Urinary bladder (tissue), 4 donors: Measurements from ENCODE around the gene ZXDC. TPM values are rescaled to one million over a fixed set of nuclear protein-coding genes. Genes with fewer than 3 reads are reported as not detected.

Source experiments
- DNase-seq: peaks from one replicate; pipeline ENCODE4 v3.0.0-alpha.2; 2015; ENCODE audit errors: extremely low spot score
- H3K27ac ChIP-seq: one replicate; pipeline ENCODE4 v1.5.1; 2013; ENCODE audit warnings: low read depth, mild to moderate bottlenecking, moderate library complexity
- H3K36me3 ChIP-seq: one replicate; pipeline ENCODE4 v1.6.1; 2013; ENCODE audit warnings: mild to moderate bottlenecking, moderate library complexity; ENCODE audit not compliant: insufficient read depth
- H3K4me1 ChIP-seq: one replicate; pipeline ENCODE4 v1.6.1; 2013; ENCODE audit warnings: mild to moderate bottlenecking, moderate library complexity; ENCODE audit not compliant: insufficient read depth
- H3K4me3 ChIP-seq: one replicate; pipeline ENCODE4 v1.5.1; 2013; ENCODE audit warnings: low read depth, low read length
- WGBS: extraction: QIAGEN DNeasy Blood & Tissue Kit; methylation state at CpG from one replicate; pipeline ENCODE4 v1.1.7; 2013; 5-methylcytosine and 5-hydroxymethylcytosine counted together
- polyA plus RNA-seq: library from polyadenylated mRNA; stranded (reverse); fragments of 200-250 nt; gene quantifications from one replicate; pipeline ENCODE4 v1.2.3, GENCODE V29; 2013
- total RNA-seq: library from RNA; depleted of rRNA; stranded (reverse); fragments of >200 nt; gene quantifications from one replicate; pipeline ENCODE4 v1.2.3, GENCODE V29; 2014
- donor health status: healthy with polysubstance abuse.
- donor health status: healthy.

ZXDC gene
- total and polyA plus RNA-seq, 2 donors = 16.4 to 26.2 TPM

DNA sequence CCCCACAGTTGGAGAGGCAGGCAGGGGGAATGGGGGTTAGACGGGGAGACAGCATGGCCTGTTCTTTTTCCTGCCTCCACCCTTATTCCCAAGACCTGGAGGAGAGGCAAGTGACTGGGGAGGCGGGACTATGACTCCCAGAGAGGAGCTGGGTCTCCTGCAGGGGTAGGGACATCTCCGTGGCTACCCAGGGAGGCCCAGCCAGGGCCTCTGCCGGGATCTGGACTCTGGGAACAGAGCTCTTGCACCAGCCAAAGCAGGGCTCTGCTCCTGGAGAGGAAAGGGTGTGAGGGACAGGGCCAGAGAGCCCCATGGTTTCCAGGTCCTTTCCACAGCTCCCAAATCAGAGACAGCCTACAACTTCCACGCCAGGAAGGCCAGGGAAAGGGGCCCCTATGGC is 58.2 kb downstream of the ZXDC start:
- Histone ChIP-seq H3K4me3 (no peak overlapping the region), H3K36me3 (no peaks in the 10 kb centered on the region), H3K27ac (no peak overlapping the region), H3K4me1 (no peaks in the 10 kb centered on the region)
- DNase-seq = no peak
- WGBS = 43% methylated on average over 5 of the region's 5 CpGs

DNA sequence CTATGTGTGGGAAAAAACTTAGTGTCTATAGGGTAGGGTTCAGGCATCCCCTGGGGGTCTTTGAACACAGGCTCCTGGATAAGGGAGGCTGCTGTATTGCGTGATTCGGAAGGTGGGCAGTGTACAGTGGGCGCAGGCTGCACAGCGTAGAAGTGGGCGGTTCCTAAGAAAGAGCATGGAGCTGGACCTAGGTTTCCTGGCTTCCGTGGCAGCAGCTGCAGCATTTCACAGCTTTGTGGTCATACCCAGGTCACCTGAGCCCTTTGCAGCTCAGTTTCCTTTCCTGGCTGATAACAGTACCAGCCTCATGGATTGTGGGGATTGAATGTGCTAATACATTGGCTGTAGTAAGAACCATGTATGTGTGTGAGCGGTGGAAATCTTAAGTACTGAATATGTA is 58.7 kb downstream of the ZXDC start:
- no peak for DNase-seq
- Histone ChIP-seq H3K4me1 (no peaks in the 10 kb centered on the region), H3K36me3 (no peaks in the 10 kb centered on the region), H3K4me3 (no peak overlapping the region), H3K27ac (no peak overlapping the region)
- WGBS = 81% methylated on average over 7 of the region's 7 CpGs

DNA sequence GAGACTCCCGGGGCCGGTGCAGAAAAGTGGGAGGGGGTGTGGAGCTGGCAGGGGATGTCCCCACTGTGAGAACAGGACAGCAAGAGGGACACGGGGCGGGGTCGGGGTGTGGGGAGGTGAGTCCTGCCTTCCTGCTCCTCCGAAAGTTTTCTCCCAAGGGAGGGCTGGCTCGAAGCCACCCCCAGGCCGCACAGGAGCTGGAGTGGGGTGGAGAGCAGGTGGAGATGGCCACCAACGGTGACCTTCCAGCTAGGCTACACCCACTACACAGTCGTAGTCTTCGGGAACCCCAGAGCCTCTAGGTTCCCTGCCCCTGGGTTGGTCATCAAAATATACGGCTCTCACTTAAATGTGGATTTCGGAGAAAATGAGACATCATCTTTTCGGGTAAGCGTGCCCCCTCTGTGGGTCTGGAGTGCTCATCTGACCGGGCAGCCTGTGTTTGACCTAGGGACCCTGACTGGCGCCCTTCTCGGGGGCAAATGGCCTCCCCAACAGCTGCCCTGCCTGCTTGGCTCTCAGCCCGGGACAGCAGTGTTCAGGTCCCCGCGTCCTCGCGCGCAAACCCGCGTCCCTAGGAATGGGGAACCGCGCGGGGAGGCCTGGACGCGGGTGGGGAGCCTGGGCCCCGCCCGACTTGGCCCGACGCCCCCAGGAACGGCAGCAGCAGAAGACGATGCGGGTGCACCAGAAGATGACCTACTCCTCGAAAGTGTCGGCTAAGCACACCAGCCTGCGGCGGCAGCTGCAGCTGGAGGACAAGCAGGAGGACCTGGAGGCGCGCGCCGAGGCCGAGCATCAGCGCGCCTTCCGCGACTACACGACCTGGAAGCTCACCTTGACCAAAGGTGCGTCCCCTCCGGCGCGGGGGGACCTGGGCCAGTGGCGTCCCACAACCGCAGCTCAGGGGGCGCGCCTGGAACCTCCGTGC is 59.8 kb downstream of the ZXDC start:
- Histone ChIP-seq H3K36me3 (no peaks in the 10 kb centered on the region), H3K4me1 (no peaks in the 10 kb centered on the region), H3K4me3 (no peak overlapping the region), H3K27ac (no peak overlapping the region)
- WGBS = 53% methylated on average over 61 of the region's 61 CpGs
- no peak for DNase-seq

DNA sequence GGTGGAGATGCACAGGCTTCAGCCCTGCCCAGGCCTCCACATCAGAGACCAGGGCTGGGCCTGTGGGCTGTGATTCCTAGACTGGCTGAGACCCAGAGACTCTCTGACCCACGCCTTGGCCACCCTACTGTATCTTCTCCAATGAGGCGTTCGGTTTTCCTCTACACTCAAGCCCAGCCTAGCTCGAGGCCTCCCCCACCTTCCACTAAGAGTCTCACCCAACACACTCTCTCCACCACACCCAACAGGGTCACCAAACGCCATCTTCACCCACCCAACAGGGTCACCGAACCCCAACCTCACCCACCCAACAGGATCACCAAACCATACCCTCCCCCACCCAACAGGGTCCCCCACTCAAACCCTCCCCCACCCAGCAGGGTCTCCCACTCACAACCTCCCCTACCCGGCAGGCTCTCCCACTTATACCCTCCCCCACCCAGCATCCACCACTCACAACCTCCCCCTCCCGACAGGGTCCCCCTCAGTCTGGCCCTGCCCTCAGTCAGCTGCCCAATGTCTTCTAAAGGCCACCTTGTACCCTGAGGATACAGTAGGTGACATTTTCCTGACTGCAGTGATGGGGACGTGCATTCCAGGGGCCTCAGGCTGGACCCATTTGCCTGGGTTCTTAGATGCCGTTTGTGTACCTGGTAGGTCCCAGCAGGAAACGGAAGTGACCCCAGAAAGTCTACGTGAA is 60.6 kb downstream of the ZXDC start:
- no peak for DNase-seq
- Histone ChIP-seq H3K36me3 (no peaks in the 10 kb centered on the region), H3K4me1 (no peaks in the 10 kb centered on the region), H3K27ac (no peak overlapping the region), H3K4me3 (no peak overlapping the region)
- WGBS = 86% methylated on average over 12 of the region's 12 CpGs

DNA sequence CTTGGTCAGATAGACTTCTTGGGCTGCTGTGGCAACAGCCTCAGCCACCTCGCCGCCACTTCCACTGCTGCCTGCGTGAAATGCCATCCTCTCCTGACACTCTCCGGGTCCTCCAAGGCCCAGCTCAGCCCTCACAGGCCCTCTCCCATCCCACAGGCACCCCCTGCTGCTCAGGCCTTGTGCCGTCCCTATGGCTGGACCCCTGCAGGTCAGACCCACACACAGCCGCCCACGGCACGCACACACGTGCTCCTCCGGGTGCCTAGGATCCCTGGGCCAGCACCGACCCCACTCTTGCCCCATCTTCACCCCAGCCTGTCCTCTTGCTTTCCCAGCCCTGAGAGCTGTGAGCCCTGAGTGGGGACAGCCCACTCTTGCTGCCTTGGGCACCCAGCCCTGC is 61.3 kb downstream of the ZXDC start:
- H3K27ac ChIP-seq = no peak overlapping the region
- no peaks in the 10 kb centered on the region for H3K36me3 ChIP-seq
- 89% methylated on average over 11 of the region's 11 CpGs for WGBS
- no peaks in the 10 kb centered on the region for H3K4me1 ChIP-seq
- H3K4me3 ChIP-seq = no peak overlapping the region
- DNase-seq = no peak

DNA sequence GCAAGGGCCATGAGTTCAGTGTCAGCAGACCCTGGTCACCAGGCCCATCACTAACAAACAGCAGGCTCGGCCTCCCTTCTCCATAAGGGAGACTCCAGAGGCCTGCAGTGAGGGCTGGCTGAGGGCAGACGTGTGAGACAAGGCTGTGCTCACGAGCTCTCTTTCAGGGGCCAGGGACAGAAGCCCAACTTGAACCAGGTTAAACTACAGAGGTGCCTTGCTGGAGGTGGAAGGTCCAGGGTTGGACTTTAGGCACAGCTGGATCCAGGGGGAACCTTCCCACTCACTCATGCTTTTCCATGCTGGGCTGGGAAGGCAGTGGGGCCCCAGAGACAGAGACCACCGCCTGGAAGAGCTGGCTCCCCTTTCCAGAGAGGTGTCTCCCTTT is 62.0 kb downstream of the ZXDC start:
- no peaks in the 10 kb centered on the region for H3K4me1 ChIP-seq
- no peak overlapping the region for H3K4me3 ChIP-seq
- no peak for DNase-seq
- 75% methylated on average over 4 of the region's 4 CpGs for WGBS
- no peaks in the 10 kb centered on the region for H3K36me3 ChIP-seq
- H3K27ac ChIP-seq = no peak overlapping the region

DNA sequence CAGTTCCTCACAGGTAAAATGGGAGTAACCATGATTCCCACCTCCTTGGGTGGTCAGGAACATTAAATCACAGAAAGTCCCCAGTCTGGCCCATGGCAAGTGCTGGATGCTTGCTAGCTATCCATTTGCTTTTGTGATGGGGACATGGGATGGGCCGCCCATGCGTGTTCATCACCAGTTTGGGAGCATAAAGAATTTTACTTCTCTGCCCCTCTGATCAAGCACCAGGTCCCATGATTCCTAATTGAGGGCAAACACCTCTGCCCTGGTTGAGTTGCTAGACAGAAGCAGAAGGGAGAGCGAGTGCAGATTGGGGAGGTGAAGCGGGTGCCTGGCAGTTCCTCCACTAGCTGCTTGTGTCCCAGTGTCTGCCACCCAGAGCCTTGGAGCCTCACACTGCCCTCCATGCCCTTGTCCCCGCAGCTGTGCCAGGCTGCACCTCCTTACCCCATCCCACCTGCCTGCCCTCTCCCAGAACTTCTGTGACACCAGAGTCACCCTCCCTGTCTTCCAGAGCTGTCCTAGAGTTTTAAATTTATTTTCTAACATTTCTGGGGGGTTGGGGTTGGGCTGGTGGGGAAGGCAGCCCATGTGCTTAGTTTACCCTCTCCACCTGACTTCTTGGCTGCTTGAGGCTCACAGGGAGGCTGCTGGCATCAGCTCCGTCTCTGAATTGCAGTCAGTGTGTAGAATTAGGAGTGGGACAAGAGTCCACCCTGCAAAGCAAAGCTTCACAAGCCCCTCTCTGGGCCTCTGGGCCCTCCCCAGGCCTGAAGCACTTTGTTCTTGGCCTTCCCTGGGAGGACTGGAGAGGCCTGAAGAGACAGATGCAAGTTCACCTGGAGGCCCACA is 62.6 kb downstream of the ZXDC start:
- H3K36me3 ChIP-seq = no peaks in the 10 kb centered on the region
- H3K27ac ChIP-seq = no peak overlapping the region
- no peak overlapping the region for H3K4me3 ChIP-seq
- no peaks in the 10 kb centered on the region for H3K4me1 ChIP-seq
- WGBS = 93% methylated on average over 6 of the region's 6 CpGs
- no peak for DNase-seq

DNA sequence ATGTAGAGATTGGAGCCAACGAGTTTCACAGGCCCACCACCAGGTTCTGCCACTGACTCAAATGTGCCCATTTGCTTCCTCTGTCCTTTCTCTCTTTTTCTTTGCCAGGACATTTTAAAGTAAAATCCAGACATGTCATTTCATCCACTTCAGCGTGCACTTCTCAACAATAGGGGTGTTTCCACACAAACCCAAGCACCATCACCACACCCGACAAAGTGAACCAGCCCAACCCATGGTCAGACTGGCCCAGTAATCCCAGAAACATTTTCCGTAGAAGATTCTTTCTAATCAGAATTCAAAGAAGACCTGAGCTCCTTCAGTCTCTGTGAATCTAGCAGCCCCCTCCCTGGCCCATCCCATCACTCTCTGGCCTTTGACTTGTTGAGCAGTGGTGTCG is 67.6 kb downstream of the ZXDC start:
- H3K36me3 ChIP-seq = no peaks in the 10 kb centered on the region
- H3K27ac ChIP-seq = no peak overlapping the region
- no peak overlapping the region for H3K4me3 ChIP-seq
- H3K4me1 ChIP-seq = no peaks in the 10 kb centered on the region
- 81% methylated on average over 5 of the region's 5 CpGs for WGBS
- DNase-seq = no peak

DNA sequence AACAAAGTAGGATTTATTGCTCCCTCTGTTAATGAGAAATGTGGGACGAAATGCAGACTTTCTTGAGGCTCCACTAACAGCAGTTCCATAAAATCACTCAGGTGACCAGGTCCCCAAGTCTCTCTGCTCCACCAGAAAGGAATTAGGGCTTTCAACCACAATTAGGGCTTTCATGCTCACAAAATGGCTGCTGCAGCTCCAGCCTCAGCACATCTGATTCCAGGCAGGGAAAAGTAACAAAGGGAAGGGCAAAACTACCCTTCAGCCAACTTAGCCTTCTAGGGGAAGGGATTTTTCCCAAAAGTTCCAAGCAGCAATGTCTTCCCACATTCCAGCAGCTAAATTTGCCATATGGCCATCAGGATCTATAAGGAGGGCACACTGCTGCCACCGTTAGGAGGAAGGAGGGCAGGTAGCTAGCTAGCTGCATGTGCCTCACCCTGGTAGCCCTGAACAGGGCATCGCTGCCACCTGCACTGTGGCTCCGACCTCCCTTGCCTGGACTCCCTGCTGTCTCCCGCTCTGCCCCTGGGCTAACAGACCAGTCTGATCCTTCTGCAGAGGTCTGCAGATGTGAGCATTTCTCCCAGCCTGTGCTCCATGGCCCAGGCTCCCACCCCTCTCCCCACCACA is 68.2 kb downstream of the ZXDC start:
- Histone ChIP-seq H3K4me1 (no peaks in the 10 kb centered on the region), H3K27ac (no peak overlapping the region), H3K36me3 (no peaks in the 10 kb centered on the region), H3K4me3 (no peak overlapping the region)
- no peak for DNase-seq
- WGBS = 80% methylated on average over 5 of the region's 5 CpGs

DNA sequence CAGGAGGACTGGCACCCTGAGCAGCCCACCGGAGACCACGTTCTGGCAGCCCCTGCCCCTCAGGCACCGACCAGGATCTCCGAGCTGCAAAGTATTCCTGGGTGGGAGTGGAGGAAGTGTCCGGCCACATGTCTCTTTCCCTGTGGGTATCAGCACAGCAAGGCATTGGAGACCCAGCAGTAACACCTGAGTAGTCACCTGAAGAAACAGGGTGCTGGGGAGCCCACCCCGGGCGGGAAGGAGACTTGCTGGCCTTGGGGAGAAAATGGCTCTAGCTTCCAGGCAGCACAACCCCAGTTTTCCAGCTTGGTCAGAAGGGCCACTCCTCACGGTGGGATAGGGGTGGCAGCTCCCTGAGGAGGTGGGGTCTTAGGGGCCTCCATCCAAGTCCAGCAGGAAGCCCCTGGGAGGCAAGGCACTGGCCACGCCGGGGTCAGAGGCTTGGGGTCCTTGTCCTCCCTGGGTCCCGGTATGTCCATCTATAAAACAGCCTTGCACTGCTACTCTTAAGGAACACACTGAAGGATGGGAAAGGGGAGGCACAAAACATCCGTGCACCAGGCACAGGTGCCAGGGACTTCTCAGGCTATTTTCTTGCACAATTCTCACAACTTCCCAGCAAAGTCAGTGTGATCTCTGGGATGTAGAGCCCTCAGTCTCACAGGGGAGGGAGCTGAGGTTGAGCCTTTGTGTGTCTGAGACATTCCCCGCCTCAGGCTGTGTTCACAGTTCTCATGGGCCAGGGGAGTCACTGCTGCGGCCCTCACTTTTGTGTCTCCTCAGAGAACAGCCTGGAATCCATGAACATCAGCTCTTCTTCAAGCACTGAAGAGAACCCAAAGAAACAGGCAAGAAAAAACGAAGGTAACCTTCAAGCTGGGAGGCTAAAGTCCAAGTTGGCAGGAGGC is 69.0 kb downstream of the ZXDC start:
- Histone ChIP-seq H3K36me3 (no peaks in the 10 kb centered on the region), H3K4me1 (no peaks in the 10 kb centered on the region), H3K27ac (no peak overlapping the region), H3K4me3 (no peak overlapping the region)
- WGBS = 82% methylated on average over 15 of the region's 15 CpGs
- no peak for DNase-seq

DNA sequence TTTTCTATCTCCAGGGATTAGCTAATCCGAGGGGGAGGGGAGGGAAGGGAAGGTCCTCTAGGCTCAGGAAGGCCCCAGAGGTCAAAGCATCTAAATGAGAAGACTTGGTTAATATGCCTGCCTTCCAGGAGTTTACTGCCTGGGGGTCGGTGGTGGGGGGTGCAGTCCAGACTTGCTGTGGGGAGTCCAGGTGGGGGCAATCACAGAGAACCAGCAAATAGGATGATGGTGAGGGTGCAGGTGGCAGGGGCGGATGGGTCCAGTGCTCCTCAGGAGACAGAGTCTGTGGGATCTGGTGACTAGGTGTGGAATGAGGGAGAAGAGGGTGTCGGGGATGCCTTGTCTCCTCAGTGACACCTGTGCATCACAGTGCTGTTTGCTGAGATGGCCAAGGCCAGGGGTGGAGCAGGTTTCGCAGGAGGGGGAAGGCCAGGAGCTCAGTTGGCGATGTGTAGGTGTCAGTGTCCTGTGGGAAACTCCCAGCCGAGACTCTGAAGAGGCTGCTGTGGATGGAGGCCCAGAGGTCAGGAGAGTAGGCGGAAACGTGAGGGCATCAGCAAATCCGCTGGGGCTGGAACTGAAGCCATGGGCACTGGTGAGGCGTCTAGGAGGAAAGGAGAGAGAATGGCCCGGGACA is 72.9 kb downstream of the ZXDC start:
- no peak overlapping the region for H3K27ac ChIP-seq
- WGBS = 83% methylated on average over 12 of the region's 12 CpGs
- no peaks in the 10 kb centered on the region for H3K4me1 ChIP-seq
- H3K4me3 ChIP-seq = no peak overlapping the region
- no peaks in the 10 kb centered on the region for H3K36me3 ChIP-seq
- DNase-seq = no peak

DNA sequence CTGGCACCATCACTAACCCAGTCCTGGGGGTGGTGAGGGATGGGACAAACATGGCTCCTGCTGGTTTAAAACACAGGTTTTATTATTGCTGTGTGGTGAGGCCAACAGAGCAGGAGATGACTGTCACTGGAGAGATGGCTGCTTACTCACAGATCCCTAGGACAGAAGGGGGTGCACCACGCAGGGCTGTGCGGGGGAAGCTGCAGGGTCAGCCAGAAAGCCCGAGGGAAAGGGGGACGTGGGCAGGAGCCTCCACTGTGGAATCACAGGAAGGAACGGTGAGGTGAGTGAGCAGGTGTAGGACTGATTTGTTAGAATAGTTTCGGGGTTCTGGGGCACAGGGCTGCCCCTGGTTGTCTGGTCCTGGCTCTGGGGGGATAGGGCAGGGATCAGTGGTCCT is 73.5 kb downstream of the ZXDC start:
- Histone ChIP-seq H3K27ac (no peak overlapping the region), H3K4me1 (no peaks in the 10 kb centered on the region), H3K36me3 (no peaks in the 10 kb centered on the region), H3K4me3 (no peak overlapping the region)
- 75% methylated on average over 6 of the region's 6 CpGs for WGBS
- no peak for DNase-seq
